ENCODE results near the gene UBAC2.
A peak's percentile ranks its signal among the peaks of the same experiment; 100 is the strongest.
"Not testable (repeated sequence)": the region's sequence is repeated elsewhere in the genome, so short reads cannot be mapped to it uniquely, and the experiment has no call there.

UBAC2 gene

DNA sequence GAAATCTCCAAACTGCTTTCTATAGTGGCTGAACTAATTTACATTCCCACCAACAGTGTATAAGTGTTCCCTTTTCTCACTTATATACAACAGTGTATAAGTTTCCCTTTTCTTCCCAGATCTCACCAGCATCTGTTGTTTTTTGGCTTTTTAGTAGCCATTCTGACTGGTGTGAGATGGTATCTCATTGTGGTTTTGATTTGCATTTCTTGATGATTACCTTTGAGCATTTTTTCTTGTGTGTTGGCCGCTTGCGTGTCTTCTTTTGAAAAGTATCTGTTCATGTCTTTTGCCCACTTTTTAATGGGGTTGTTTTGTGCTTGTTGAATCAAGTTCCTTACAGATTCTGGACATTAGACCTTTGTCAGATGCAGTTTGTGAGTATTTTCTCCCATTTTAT lies 49.0 kb downstream of the UBAC2 start:
- not testable (repeated sequence) for DNase-seq

DNA sequence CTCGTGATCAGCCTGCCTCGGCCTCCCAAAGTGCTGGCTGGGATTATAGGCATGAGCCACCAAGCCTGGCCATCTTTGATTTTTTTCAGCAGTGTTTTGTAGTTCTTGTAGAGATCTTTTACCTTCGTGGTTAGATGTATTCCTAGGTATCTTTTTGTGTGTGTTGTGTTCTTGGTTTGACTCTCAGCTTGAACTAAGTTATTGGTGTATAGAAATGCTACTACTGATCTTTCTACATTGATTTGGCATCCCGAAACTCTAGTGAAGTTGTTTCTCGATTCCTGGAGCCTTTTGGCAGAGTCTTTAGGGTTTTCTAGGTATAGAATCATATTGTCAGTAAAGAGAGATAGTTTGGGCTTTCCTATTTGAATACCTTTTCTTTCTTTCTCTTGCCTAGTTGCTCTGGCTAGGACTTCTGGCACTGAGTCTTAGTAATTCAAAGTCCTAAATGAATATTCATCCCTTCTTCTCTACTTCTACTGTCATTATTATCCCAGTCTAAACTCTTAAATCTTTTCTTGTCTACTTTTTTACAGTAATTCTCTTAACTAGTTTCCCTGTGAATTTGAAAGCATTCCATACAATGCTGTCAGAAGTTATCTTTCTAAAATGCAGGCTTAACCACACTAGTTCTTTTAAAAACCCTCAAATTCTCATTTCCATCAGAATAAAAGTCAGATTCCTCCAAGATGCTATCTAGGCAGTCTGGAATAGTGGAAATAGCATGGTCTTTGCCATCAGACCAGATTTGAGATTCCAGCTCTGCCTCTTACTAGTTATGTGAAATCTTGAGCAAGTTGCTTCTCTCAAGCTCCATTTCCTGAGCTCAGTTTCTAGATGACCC lies 50.5 kb downstream of the UBAC2 start:
- no peak for DNase-seq

DNA sequence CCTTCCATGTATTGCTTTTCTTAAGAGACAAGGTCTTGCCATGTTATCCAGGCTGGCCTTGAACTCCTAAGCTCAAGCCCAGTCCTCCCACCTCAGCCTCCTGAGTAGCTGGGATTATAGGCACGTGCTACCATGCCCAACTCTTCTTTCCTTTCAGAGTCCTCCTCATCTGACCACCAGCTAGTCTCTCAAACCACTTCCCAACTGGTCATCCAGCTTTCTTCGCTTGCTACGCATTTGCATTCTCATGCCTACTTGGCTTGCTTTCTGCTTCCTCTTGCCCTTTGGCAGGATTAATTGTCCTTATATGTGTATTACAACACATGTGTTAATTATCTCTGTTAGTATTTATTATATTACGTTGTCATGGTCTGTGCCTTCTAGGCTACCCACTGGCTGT lies 51.3 kb downstream of the UBAC2 start:
- no peak for DNase-seq

DNA sequence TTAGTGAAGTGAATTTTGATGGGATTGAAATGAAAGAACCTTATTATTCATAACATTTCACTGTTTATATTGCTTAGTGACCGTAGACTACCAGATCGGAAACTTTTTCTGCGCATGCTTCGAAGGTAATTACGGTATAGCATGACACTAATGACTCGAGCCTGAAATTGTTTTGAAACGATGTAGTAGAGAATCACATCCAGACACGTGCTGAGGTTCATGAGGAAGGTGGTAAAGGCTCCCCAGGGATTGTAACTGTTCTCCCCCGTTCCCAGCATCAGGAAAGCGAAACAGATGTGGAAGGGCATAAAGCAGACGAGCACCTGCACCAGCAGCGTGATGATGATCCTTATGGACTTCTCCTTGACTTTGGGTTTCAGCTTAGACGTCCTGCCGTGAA lies 54.2 kb downstream of the UBAC2 start:
- DNase-seq, result no peak

DNA sequence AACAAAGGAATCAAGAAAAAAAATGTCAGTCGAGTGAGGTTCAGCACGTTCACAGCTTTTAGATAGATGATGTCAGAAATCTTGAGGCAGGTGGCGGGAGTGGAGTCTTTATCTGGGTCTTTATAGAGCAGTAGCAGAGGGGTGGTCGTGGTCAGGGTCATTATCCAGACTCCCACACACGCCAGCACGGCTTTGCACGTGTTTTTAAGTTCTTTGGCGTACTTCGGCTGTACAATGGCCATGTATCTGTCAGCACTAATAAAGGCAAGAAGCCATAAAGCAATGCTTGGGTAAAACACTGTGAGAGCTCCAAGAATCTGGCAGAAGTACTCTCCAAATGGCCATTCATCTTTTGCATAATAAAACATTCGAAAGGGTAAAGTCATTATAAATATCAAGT lies 54.6 kb downstream of the UBAC2 start:
- DNase-seq, result no peak

DNA sequence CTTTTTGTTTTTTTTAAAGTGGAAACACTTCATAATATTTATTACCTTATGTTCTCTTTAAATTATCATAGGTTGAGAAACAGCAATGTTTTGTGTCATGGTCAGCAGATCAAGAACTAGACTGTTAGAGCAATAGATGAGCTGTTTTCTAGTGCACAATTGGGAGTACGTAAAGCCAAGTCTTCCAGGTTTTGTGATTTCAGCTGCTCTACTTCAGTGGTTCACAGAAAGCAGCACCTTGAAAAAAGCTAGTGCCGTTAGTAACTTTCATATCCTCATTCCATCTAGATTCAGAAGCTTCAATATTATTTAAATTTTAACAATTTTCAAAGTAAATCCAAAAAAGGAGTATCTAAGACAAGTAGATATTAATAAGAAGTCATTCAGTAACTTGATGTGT lies 55.6 kb downstream of the UBAC2 start:
- DNase-seq, result no peak

DNA sequence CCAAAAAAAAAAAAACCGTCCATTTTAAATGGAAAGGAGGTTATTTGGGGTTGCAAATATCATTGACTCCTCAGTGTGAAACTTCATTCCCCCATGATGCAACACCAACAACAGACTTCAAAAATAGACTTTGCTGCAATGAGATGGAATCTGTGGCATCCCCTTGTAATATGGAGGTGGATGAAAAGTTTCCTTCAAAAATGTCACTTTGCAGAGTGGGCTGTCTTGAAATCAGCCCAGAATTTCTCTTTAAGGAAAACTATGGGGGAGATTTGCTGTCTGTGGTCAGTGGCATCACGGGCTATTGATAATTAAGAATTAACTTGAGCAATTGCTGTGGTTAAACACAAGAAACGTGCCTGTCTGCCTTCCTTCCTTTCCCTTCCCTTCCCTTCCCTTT lies 56.1 kb downstream of the UBAC2 start:
- DNase-seq, result no peak

DNA sequence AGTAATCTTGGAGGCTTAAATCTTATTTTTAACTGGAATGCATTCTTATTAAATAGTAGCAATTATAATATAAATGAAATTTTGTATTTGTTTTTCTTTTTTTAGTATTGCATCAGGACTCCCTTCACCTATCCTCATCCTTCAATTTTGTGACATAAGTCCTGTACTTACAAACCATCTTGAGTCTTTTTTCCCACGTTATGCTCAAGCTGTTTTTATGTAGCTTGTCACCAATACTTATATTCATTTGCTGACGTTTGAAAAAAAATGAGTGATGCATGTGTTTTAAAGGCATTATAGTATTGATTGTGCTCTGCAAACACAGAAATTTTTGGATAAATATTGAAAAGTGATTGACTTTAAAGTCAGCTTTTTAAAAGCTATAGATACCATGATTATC lies 56.6 kb downstream of the UBAC2 start:
- DNase-seq, result no peak

DNA sequence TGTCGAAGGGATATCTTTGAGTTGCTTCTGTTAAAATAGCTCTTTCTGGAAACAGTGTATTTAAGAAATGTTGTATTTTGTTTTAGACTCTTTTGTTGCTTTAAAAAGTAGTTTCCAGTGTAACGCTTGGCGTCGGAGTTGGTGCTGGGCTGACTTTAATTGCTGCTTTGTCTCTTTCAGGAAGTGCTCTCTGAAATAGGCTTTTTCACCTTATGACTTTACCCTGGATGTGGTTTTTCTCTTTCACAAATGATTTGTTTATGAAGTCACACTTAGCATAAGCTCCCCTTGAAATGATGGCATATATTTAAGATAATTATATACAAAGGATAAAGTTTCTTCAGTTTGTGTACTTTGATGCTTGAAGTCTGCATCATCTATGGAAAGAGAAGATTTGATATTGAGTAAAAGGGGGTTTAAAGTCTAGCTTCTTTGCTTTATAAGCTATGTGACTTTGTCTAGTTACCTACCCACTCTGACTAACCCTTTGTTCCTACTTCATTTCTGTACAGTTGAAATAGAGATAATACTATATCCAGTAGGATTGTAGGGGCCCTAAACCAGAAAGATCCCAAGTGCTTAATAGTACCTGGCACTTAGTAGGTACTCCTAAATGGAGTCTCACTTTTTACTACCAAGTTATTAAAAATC lies 57.7 kb downstream of the UBAC2 start, which contains the start of gene GPR18:
Gene GPR18 (minus strand): TSS at position 170 of the 651 bp plus-strand sequence. CDS start 2,507 bp downstream, outside the sequence.
- peak; percentile 72 for DNase-seq

DNA sequence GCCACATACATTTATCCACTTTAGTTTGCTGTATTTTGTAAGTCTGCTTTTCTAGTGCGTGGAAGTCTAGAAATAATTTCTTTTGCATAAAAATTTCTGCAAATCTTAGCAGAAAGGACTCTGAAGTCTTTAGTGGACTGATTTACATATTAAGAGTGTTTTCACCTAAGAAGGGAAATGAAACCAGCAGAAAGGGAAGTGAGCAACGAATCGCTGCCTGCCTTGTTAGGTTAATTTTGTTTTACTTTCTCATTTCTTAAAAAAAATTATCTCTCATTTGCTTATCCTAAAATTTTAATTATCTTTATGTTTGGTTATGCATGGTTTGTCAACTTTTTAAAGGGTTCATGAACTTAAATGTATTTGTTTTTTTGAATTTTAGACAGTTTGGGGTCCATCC lies 58.3 kb downstream of the UBAC2 start:
- DNase-seq, result peak; percentile 69

DNA sequence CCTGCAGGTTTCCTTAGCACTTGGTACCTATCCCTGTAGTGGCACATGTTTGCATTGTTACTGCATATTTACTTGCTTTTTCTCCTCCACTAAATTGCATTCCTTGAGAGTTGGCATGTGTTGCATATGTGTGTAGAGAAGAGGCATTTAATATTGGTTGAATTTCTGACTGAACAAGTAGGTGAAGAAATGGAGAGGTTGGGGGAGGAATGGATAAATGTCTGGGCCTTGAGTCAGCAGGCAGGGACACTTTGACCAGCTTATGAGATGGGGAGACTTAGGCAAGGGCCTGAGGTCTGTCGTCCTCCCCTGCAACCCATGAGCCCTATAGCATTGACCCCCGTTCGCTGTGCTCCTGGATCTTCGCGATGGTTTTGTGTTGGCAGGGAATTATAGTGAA lies 59.6 kb downstream of the UBAC2 start:
- DNase-seq, result no peak

DNA sequence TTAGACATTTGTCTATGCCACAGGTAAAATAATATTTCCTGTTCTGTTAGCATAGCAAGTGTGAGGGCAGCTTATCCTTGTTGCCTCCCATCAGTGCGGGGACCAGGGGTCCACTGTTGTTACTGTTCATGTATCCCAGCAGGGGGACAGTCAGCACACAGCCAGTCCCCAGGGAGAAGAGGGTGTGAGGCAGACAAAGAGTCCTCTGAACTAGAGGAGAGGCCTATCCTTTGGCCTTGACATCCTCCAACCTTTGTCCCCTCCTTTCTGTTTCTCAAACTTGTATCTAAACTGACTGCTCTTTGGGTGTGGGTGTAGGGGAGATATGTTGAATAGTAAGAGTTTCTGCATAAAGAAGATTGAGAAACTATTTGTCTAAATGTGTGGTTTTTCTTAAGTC lies 60.4 kb downstream of the UBAC2 start:
- no peak for DNase-seq

DNA sequence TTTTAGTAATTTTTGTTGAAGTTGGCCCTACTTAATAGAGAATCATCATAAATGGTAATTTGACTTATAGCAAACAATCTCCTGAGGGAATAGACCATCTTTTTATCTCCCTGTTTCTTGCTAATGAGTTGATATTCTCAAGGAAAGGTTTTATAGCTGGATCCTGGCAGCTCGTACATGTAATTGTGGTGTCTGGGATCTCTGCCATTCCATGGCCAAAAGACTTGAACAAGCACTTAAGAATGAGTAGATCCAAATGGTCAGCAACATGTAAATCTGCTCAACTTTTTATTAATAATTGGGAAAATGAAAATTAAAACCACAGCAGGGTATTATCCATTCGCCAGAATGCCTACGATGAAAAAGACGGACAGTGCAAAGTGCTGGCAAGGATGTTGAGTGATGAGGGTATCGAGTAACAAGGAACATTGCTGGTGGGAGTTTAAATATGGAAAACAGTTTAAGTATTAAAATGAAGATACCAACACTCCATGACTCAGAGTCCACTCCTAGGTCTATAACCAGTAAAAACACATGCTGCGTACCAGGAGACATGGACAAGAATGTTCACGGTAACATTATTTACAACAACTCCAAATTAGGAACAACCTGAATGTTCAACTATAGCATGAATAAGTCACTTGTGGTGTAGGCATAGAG lies 62.6 kb downstream of the UBAC2 start:
- DNase-seq, result no peak

DNA sequence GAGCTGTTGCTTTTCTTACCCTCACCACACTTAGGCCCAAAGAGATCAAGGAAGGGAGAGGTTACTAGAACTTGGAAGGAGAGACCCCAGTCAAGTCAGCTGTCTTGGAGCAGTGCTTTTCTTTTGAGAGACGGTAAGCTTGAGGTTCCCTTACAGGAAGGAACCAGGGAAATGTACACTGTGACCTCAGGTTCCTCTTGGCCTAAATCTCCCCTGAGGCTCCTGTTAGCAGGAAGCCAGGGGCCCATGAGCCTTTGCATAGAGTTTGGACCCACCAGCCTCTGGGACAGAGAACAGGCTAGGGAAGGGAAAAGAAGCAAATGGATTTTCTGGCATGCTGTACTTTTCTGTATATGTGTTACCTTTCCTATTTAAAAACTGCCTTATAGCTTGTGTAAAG lies 63.4 kb downstream of the UBAC2 start:
- no peak for DNase-seq

DNA sequence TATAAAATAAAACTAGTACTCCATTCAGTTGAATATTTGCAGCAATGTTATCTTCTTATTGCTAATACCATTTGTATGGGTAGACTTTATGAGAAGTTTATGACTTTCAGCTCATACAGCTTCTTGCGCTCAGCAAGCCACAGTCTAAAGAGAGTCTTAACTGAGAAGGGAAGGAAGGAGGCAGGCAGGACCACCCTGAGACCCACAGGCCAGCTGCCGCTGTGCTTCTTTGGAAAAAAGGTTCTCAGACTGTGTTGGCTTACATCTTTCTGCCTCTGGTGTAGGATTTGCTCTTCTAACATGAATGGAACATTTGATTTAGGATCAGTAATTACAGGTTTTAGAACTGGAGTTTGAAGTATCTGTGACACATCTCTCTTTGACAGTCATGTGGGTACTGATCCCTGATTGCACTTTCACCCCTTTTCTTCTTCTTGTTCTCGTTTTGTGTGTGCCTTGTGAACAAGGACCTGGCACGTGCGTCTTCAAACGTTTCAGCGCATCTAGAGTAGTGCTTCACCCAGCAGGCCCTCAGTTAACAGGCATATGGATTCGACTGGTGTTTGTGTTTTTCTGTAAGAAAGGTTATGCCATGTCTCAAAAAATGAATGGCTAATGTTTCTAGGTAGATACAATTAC lies 64.6 kb downstream of the UBAC2 start:
- DNase-seq, result no peak

DNA sequence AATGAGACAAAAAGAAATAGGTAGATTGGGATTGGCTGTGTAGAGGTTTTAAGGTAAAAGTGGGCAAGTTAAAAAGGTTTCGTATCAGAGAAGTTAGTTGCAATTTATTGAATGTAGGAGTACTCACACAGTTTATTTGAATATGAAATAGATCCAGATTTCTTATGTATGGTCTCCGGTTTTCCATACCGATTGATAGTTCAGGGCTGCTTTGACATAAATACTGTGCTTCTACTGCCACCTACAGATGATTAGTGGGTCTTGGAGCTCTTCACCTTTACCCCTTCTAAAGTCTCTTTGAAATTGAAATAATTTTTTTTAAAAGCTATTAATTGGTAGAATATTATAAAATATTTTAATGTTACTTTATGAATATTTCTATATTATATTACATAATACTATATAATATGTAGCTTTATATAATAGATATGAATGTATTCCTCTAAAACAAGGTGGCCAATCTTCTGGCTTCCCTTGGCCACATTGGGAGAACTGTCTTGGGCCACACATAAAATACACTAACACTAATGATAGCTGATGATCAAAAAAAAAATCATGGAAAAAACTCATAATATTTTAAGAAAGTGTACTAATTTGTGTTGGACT lies 65.3 kb downstream of the UBAC2 start:
- peak; percentile 79 for DNase-seq

DNA sequence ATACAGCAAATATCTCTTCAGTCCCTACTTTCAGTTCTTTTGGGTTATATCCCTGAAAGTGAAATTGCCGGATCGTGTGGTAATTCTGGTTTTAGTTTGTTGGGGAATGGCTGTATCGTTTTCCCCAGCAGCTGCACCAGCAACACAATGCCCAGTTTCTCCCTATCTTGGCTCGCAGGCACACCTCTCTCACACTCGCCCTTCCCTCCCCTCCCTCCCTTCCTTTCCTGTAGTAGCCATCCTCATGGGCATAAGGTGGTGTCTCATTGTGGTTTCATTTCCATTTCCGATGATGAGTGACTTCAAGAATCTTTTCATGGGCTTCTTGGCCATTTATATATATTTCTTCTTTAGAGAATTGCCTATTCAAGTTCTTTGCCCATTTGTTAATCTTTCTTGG lies 66.2 kb downstream of the UBAC2 start:
- no peak for DNase-seq

DNA sequence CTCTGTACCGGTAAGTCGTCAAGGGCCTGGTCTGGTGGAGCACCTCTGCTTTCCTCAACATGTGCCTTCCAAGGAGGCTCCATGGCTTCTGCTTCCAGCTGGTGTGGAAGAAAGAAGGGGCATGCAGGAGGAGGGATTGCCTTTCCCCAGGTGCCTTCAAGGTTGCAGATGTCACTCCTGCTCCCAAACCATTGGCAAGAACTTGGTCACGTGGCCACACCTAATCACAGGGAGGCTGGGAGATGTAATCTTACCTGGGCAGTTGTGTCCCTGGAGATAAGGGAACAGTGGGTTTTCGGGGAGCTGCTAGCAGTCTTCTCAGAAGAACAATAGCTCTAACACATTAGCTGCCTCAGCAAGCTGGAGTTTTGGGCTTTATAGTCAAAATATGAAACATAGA lies 67.3 kb downstream of the UBAC2 start:
- DNase-seq, result no peak

DNA sequence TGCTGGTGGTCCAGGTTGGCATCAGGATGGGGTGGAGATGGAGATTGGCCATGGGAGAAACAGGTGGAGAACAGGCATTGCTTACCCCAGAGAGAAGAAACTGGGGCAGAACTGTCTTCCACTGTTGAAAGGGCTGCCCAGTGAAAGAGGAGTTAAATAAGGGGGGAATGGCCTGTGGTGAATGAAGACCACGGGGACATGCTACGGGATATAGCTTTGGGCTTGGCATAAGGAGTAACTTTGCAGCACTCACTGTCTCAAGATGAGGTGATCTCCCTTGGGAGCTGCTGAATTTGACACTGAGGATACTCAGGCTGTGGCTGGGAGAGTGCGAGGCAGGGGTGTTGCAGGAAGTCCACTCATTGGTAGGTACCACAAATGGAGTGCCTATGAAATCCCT lies 68.2 kb downstream of the UBAC2 start:
- DNase-seq, result no peak

DNA sequence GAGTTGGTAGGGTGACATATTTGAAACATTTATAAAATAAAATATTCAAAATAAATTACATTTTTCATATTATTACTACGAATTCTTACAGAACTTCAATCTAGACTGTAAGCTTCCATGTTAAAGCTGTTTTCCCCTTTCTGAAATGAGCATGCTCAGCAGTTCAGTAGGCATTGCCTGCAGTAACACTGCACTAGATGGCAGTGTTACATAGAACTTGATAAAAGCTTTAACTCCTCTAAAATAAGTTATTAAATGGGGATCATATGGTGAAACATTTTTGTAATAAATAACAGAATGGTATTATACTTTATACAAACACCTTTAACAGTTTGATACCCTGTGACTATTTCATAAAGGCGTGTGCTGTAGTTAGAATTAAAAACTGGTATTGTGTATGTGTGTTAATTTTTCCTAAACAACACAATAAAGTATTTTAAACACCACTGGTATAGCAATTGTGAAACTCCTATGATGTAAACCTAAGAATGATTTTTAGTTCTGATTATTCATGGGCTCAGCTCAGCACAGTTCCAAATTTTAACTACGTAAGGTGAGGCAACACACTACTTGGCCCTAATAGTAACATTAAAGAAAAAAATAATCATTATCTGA lies 69.1 kb downstream of the UBAC2 start:
- DNase-seq, result peak; percentile 77

DNA sequence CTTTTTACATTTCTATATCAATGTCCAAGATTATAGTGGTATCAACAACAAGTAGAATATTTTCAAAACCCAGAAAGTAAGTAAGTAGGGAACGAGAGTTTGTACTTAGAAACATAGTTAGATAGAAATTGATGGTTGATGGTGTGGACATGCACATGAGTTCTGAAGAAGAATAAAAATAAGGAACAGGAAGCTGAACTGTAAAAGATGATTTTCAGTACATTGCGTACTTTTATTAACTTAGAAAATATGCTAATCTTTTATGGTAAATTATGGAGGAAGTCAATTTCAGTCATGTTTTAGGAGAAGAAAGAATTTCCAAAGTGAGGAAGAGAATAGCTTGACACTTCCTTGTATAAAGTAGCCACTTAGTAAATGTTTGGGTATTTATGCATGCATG lies 69.9 kb downstream of the UBAC2 start:
- no peak for DNase-seq

DNA sequence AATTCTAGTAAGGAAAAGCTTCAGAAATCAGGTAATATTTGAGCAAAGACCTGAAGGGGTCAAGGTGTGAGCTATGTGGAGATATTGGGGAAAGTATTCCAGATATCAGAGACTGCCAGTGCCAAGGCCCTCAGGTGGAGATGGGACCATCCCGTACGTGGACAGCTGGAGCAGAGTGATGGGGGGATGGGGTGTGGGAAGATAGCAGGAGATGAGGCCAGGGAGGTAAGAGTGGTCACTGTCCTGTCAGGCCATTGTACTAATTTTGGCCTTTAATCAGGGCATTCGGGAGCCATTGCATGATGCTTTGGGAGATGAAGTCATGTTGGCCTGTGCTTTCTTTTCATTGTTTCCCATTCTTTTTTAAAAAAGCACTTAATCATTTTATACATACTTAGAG lies 70.6 kb downstream of the UBAC2 start:
- no peak for DNase-seq

DNA sequence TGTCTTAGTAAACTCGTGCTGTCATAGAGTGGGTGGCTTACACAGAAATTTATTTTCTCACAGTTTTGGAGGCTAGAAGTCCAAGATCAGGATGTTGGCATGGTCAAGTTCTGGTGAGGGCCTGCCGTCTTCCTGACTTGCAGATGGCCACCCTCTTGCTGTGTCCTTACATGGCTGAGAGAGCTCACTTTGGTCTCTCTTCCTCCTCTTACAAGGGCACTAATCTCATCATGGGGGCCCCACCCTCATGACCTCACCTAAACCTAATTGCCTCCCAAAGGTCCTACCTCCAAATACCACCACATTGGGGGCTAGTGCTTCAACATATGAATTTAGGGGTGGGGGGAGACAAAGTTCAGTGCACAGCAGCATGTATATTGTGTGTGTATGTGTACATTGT lies 71.8 kb downstream of the UBAC2 start:
- no peak for DNase-seq

Data from CD4-positive, alpha-beta T cell treated with Interleukin-17A for 1 hour (primary cell).